ENCODE results near the gene SLC5A8.

GRCh38 chr12:101207086-101207780 is 2.8 kb downstream of the SLC5A8 start:
- no peak for TF ChIP-seq CTCF (conservative IDR thresholded peaks at IDR 0.05; ENCODE audit: low read depth, low read length)
- TF ChIP-seq EZH2phosphoT487 (IDR thresholded peaks at IDR 0.05; ENCODE audit: borderline replicate concordance, low read length): no peak
- no peak for TF ChIP-seq EZH2 (IDR thresholded peaks at IDR 0.05; ENCODE audit: low read length, unreplicated experiment)

Measured in PC-3 (cell line).